HL-60/S4 treated with phorbol 12-myristate 13-acetate at 8.2 ng/mL for 4 days and 3 days (cell line): ENCODE results near the gene KDM4C.

Experiments used
- in situ Hi-C: fragments of 300-500 bp; cut with MboI; formaldehyde crosslinking; loops from 2 replicates; pipeline ENCODE4 v1.15.0; 2022; ENCODE audit warnings: low sequenced_read_pairs

Gene KDM4C

GRCh38 chr9:7153134-7153533 lies 395.4 kb downstream of the KDM4C start:
- in situ Hi-C loops, result no loop called here

DNA sequence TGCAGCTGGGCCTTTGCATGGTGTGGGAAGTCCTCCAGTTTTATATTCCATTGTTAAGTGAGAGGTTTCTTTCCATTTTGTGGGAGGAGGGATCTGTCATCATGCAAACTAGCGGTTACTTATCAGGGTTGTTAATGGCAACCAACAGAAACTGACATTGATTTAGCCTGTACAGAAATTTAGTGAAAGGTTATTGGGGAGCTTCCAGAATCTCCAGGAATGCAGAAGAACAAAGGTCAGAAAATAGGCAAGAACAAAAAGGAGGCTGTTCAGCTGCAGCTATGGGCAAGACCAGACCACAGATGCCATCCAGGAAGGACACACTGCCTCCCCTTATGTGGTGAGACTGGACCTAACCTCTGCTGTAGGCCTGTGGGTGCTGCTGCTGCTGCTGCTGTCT lies 395.8 kb downstream of the KDM4C start:
- in situ Hi-C loops, result no loop called here

- in situ Hi-C loops, result no loop called here
These were observed 396.3 kb downstream of the KDM4C start for GRCh38 chr9:7154003-7154619.

DNA sequence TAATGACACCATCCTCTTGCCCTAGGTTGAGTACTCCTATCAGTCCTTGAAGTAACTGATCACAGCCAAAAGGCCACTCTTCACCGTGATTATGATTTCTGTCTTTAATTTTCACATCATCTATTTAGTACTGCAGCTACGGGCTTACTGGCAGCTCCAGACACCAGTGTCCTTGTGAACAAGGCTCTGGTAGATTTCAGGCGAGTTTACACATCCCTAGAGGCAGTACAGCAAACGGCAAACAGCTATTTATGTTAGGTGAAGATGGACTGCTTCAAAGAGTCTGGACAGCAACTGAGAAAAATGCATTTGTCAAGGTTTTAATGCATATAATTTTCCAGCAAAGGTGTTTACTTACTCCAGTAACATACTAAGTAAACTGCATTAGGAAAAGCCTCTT lies 396.9 kb downstream of the KDM4C start:
- in situ Hi-C loops, result no loop called here

DNA sequence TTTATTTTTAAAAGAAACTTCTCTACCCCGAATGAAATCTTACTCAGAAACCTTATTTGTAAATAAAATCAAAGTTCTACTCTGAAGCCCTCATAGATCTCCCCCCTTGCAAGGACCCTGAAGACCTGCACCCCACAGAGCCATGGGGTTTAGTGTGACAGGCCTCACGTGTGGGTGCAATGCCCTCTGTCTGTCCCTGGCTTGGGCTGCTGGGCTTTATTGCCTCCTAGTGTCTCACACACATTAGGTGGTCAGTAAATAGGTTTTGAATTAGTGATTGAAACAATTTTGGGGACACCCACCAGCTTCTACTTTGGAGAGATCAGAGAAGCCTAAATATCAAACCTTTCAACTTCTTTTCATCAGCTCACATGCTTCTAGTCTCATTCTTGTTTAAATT lies 403.7 kb downstream of the KDM4C start:
- in situ Hi-C loops, result no loop called here

- in situ Hi-C loops, result no loop called here
These were observed 406.2 kb downstream of the KDM4C start for GRCh38 chr9:7163932-7164331.

- in situ Hi-C loops, result no loop called here
These were observed 406.9 kb downstream of the KDM4C start for GRCh38 chr9:7164440-7165330.

- in situ Hi-C loops, result no loop called here
These were observed 407.7 kb downstream of the KDM4C start for GRCh38 chr9:7165331-7165975.

DNA sequence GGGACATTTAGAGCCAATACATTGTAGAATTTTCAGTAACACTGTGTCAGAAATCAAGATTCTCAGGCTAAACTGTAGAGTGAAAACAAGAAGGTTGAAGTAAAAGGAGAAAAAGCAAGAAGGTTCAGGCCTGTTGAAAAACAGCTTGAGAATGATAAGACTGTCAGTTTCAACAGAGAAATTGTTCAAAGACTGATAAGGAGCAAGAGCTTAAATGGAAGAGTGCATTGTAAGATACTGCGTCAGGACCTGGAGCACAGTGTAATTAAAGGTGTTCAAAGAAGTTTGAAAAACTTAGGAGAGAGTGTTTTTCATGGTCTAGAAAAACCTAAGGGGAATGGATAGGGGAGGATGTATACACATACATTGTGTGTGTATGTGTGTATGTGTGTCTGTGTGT lies 408.3 kb downstream of the KDM4C start:
- in situ Hi-C loops, result no loop called here

DNA sequence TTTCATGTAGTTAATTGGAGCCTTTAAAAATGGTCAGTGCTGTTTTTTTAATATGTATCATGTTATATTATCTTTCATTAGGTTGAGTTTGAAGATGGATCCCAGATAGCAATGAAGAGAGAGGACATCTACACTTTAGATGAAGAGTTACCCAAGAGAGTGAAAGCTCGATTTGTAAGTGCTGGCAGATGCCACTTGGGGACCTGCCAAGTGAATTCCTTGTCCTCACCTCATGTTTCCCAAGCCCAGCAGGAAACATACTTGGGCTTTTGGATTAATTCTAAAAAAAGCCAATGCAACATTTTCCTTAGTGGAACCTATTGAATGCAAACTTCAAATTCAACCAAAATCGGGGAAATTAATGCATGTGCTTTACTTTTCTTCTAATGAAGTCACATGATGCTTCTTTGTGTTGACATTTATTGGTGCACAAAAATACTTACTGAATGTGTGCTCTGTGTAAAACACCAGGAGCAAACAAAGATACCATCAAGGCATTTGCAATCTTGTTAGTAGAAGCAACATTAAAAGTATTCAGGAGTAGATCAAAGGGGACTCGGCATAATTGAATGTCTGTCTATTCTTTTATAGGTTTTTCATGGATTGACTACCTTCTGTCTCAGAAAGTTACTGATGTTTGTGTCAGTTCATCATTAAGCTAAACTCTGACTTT lies 412.1 kb downstream of the KDM4C start:
- in situ Hi-C loops, result no loop called here

DNA sequence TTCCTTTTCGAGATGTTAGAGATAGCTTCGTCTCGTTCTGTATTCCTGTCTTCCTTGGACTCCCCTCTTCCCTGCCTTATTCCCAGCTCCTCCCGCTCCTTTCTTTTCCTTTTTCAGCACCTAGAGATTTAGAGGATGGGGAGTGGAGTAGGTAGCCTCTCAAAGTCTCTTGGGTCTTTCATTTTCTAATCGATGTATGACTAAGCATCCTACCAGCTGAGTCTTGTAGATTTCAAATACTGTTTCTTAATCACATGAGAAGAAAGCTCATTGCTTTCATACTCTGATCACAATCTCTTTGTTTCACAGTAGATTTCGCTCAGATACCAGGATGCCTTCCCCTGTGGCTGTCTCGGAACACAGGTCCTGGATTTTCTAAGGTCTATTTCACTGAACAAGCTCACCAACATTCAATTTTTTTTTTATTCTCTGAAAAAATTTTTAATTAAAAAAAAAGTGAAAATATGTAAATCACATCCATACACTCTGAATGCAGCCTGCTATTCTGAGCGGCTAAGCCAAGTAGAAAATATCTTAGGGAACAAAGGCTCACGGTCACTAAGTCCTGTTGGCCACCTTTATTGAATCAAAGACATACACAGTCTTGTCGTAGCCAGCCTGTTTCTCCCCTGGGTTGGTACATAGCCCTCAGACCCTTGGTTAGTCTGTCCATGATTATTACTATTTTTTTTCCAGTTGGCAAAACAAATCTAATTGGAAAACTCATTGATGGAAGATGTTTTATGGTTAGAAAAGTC lies 413.8 kb downstream of the KDM4C start:
- in situ Hi-C loops, result no loop called here

- in situ Hi-C loops, result no loop called here
These were observed 414.7 kb downstream of the KDM4C start for GRCh38 chr9:7172154-7173115.

GRCh38 chr9:7173139-7173538 lies 415.4 kb downstream of the KDM4C start:
- in situ Hi-C loops, result no loop called here

DNA sequence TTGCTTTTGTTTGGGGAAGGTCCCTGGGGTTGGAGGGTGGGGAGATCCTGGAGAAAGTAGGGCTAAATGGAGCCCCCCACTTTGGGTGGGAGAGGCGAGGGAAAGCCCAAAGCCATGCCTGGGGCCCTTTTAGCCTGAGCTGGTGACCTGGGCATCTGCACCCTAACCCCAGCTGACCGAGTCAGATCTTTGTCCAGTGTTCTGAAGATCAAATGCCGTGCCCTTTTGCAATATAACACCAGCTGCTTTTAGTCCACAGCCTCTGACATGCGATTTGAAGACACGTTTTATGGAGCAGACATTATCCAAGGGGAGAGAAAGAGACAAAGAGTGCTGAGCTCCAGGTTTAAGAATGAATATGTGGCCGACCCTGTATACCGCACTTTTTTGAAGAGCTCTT lies 416.5 kb downstream of the KDM4C start:
- in situ Hi-C loops, result no loop called here

DNA sequence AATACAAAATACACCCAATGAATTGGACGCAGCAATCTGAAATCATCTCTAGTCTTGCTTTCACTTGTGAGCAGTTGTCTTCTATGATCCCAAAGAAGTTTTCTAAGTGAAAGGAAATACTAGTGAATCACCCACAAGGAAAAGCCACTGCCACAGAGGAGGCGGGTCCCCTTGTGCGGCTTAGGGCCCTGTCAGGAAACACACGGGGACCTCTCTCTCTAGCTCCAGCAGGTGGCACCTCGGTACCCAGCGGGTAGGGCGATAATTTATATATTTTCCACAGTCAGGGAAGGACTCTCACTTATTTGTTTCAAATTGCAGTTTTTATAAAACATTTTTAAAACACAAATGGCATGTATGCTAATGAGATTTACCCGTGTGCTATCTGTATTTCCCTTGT lies 417.1 kb downstream of the KDM4C start:
- in situ Hi-C loops, result no loop called here

DNA sequence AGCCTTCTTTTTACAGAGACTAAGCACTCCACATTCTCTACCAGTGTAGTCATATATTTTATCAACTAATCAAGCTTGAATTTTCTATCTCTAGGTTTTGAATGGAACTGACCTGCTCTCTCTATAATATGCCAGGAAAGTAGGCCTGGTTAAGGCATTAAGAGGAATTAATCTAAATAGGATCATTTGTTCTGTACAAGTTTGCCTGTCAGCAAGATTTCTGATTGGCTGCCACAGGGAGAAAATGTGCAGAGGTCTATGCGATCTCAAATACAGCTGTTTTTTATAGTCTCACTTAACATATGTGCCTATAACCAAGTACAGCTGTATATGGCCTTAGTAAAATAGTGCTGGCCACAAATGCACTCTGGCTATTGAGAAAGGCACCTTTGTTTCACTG lies 418.8 kb downstream of the KDM4C start:
- in situ Hi-C loops, result no loop called here

DNA sequence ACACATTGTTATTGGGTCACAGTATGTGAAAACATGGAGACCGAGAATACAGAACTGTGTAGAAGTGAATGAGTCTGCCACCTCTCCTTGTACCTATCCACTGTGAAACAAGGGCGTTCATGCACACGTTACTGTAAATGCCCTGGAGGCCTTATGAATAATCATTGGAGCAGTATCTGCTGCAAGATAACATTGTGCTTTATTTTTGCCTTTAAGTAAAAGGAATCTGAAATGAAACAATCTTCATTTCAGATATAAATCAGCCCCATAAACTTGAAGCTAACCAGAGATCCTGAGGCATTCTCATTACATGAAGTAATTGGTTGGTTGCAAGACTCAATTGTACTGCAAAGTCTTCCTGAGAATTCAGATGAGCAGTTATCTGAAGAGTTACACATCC lies 419.6 kb downstream of the KDM4C start:
- in situ Hi-C loops, result no loop called here

DNA sequence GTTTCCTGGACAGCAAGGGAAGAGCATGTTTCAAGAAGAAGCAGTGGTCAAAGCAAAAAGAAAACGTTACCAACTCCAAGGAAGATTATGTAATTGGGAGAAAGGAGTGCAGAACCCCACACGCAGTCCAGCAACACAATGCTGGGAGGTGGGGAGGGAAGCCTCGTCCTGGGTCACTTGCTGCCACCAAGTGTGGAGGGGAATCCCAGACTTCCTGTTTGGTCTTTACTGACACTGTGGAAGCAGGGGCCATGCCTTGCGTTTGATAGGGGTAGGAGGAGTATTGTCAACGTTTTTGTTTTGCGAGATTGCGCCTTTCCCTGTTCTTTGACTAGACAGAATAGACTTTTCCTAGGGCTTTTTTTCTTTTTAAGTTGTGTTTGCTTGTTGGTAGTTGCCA lies 421.0 kb downstream of the KDM4C start:
- in situ Hi-C loops, result no loop called here

GRCh38 chr9:7180247-7180646 lies 422.5 kb downstream of the KDM4C start:
- in situ Hi-C loops, result loop anchor here (10.0 kb wide), 1 partner anchor 125 kb away; no protein-coding TSS in a partner anchor
